Osteocyte (in vitro differentiated cells): ENCODE results near the gene CCBE1. TPM values are rescaled to one million over a fixed set of nuclear protein-coding genes. Genes with fewer than 3 reads are reported as not detected.

Experiments used
- DNase-seq: peaks from one replicate; pipeline ENCODE4 v3.0.0; 2021; ENCODE audit warnings: mixed read lengths; ENCODE audit not compliant: unreplicated experiment; ENCODE audit errors: extremely low spot score
- H3K27ac Mint-ChIP-seq: one replicate; pipeline ENCODE4 v1.8.0; 2021; ENCODE audit warnings: mild to moderate bottlenecking, mixed read lengths; ENCODE audit not compliant: unreplicated experiment
- H3K27me3 Mint-ChIP-seq: one replicate; pipeline ENCODE4 v1.8.0; 2021; ENCODE audit warnings: mixed read lengths; ENCODE audit not compliant: unreplicated experiment
- H3K36me3 Mint-ChIP-seq: one replicate; pipeline ENCODE4 v1.8.0; 2021; ENCODE audit warnings: mixed read lengths; ENCODE audit not compliant: unreplicated experiment
- H3K4me1 Mint-ChIP-seq: one replicate; pipeline ENCODE4 v1.8.0; 2021; ENCODE audit warnings: mixed read lengths; ENCODE audit not compliant: unreplicated experiment
- H3K4me3 Mint-ChIP-seq: one replicate; pipeline ENCODE4 v1.8.0; 2021; ENCODE audit warnings: mild to moderate bottlenecking, moderate library complexity, mixed read lengths; ENCODE audit not compliant: unreplicated experiment
- H3K9me3 Mint-ChIP-seq: one replicate; pipeline ENCODE4 v1.8.0; 2021; ENCODE audit warnings: mixed read lengths; ENCODE audit not compliant: unreplicated experiment
- total RNA-seq: library from RNA; stranded (reverse); gene quantifications from 2 replicates; pipeline ENCODE4 v1.2.1, GENCODE V29; 2021
- TF ChIP-seq, protein P1 (sequence below): fragments of 200-600 bp; sonication (generic); IDR thresholded peaks from 2 replicates; pipeline ENCODE4 v1.5.0; 2021; ENCODE audit warnings: antibody characterized with exemption, mild to moderate bottlenecking, moderate library complexity

The CCBE1 gene
- total RNA-seq, 1 donor from 2014 or later = 22.8 TPM

DNA sequence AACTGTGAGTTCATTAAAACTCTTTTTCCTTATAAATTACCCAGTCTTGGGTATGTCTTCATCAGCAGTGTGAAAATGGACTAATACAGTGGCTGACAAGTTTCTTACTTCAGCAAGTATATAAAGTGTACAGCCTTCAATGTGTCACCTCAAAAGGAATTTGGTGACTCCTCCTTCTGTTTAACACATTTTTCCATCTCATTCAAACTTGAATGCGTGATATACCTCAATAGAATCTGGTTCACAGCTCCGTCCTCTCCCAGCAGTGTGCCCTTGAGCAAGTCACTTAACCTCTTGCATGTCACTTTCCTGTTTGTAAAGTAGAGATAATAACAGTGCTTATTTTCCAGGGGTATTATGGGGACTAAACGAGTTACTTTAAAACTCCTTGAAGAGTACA is 159.6 kb downstream of the CCBE1 start:
- Mint-ChIP-seq H3K4me3 (no peak overlapping the region), H3K27ac (no peak overlapping the region), H3K36me3 (no peaks in the 10 kb centered on the region), H3K4me1 (peaks cover 62% of the 10 kb centered on the region), H3K27me3 (no peaks in the 10 kb centered on the region), H3K9me3 (no peaks in the 10 kb centered on the region)
- TF ChIP-seq, protein P1, sequence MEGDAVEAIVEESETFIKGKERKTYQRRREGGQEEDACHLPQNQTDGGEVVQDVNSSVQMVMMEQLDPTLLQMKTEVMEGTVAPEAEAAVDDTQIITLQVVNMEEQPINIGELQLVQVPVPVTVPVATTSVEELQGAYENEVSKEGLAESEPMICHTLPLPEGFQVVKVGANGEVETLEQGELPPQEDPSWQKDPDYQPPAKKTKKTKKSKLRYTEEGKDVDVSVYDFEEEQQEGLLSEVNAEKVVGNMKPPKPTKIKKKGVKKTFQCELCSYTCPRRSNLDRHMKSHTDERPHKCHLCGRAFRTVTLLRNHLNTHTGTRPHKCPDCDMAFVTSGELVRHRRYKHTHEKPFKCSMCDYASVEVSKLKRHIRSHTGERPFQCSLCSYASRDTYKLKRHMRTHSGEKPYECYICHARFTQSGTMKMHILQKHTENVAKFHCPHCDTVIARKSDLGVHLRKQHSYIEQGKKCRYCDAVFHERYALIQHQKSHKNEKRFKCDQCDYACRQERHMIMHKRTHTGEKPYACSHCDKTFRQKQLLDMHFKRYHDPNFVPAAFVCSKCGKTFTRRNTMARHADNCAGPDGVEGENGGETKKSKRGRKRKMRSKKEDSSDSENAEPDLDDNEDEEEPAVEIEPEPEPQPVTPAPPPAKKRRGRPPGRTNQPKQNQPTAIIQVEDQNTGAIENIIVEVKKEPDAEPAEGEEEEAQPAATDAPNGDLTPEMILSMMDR = no peak
- DNase-seq = no peak

DNA sequence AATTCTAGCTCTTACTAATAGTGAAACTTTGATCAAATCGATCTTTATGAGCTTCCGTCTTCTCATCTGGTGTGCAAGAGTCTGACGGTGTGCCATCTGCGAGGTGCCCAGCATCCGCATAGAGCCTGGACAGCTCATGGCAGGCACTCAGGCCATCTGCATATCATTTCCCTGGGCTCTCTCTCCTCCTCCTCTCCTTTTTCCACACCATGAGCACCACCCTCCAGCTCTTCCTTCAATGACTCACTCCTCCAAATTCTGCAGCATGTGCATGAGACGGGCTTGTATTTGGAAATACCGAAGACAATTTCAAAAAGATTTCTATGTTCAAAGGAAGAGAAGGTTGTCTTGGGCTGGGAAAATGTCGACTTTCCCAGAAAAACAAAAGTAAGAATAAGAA is 161.1 kb downstream of the CCBE1 start:
- Mint-ChIP-seq H3K27me3 (no peaks in the 10 kb centered on the region), H3K9me3 (no peaks in the 10 kb centered on the region), H3K4me1 (peaks cover 69% of the 10 kb centered on the region), H3K4me3 (no peak overlapping the region), H3K27ac (peak overlapping the region; percentile 25), H3K36me3 (no peaks in the 10 kb centered on the region)
- DNase-seq = no peak
- TF ChIP-seq, protein P1 = no peak

DNA sequence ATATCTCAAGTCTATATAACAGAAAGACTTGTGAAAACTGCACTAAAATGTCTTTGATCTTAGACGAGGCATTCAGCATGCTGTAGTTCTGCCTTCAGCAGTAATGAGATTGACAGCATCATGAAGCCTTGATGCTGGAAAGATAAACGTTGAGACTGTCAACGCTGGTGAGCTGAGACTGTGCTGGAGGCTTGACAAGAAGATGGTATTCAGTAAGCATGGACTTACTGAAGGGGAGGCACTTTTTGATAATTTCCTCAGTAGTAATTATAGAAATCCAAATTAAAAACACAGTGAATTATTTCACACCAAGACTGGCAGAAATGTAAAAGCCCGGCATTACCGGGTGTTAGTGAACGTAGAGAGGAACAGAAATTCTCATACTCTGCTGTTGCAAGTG is 162.2 kb downstream of the CCBE1 start:
- H3K4me1 Mint-ChIP-seq = peaks cover 60% of the 10 kb centered on the region
- H3K27me3 Mint-ChIP-seq = no peaks in the 10 kb centered on the region
- TF ChIP-seq, protein P1 = no peak
- H3K27ac Mint-ChIP-seq = peak overlapping the region; percentile 69
- H3K4me3 Mint-ChIP-seq = no peak overlapping the region
- peaks cover 2% of the 10 kb centered on the region for H3K36me3 Mint-ChIP-seq
- DNase-seq = no peak
- H3K9me3 Mint-ChIP-seq = no peaks in the 10 kb centered on the region

DNA sequence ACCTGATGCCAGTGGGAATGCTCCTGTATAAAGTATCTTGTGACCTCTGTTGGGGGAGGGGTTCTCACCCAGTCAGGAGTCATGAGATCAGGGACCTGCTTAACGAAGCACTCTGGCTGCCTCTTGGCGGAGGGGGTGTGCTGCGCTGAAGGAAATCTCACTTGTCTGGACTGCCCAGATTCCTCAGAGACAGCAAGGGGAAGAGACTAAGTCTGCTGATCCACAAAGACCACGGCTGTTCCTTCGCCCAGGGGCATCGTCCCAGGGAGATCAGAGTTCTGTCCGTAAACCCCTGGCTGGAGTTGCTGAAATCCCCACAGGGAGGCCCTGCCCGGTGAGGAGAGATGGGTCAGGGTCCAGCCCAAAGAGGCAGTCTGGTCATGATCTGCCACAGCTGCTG is 168.4 kb downstream of the CCBE1 start:
- TF ChIP-seq, protein P1 = no peak
- Mint-ChIP-seq H3K4me1 (peaks cover 24% of the 10 kb centered on the region), H3K27ac (no peak overlapping the region), H3K9me3 (peaks cover 7% of the 10 kb centered on the region), H3K36me3 (peaks cover 2% of the 10 kb centered on the region), H3K27me3 (no peaks in the 10 kb centered on the region), H3K4me3 (no peak overlapping the region)
- DNase-seq = no peak

DNA sequence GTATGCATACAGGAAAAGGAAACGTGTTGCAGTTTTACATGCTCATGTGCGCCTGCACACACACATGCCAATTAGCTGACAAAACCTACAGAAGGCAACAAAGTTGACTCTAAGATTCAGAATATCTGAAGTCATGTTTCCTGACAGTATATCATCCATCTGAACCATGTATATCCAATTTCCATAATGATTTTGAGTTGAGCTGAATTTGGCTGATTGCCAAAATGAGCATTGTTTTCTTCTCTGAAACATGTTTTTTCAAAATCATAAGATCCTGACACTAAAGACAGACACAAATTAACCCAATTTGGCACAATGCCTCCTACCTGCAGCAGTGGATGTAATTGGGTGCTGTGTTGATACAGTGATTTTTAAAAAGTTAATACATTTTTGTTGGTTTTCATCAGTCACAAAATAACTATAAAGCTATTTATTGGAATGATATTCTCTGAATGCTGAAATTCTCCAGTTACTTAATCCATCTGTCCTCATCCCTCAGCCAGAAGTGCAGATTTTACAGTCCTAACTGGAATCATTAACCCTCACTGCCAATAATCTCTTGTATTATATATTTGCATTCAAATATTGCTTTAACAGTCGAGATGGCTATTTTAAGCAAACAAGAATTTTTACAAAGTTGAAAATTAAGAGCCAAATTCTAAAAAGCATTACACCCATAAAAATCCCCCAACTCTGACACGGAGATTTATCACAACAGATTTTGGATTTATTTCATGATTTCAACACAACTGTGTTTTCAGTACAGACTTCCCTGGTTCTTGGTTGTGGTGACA is 176.5 kb downstream of the CCBE1 start:
- peaks cover 43% of the 10 kb centered on the region for H3K4me1 Mint-ChIP-seq
- H3K27ac Mint-ChIP-seq = no peak overlapping the region
- H3K4me3 Mint-ChIP-seq = no peak overlapping the region
- H3K9me3 Mint-ChIP-seq = peaks cover 6% of the 10 kb centered on the region
- TF ChIP-seq, protein P1 = no peak
- peaks cover 2% of the 10 kb centered on the region for H3K36me3 Mint-ChIP-seq
- no peak for DNase-seq
- H3K27me3 Mint-ChIP-seq = no peaks in the 10 kb centered on the region
